ENCODE data around the gene PFKFB4. TPM values are rescaled to one million over a fixed set of nuclear protein-coding genes. Genes with fewer than 3 reads are reported as not detected.

Gene PFKFB4
- total RNA-seq, 2 experiments from 2014 or later: 42.8 to 49.1 TPM

GRCh38 chr3:48564667-48565066 lies 8.1 kb upstream of the PFKFB4 start:
- Mint-ChIP-seq H3K27me3 (ENCODE audit: low read depth) (peaks cover 3% of the 10 kb centered on the region), H3K27ac (no peak overlapping the region), H3K4me3 (no peak overlapping the region), H3K36me3 (ENCODE audit: low read depth) (no peaks in the 10 kb centered on the region), H3K4me1 (ENCODE audit: low read depth) (peaks cover 44% of the 10 kb centered on the region), H3K9me3 (ENCODE audit: insufficient read depth) (no peaks in the 10 kb centered on the region)
- no peak for ATAC-seq
- CTCF ChIA-PET: interaction anchor here (1.0 to 1.8 kb wide), 2 partner anchors 8 to 128 kb away, joined by 4 to 5 read pairs; partner anchors contain the start of gene PFKFB4
- POLR2A ChIA-PET: no interaction called here
- DNase-seq: no peak

DNA sequence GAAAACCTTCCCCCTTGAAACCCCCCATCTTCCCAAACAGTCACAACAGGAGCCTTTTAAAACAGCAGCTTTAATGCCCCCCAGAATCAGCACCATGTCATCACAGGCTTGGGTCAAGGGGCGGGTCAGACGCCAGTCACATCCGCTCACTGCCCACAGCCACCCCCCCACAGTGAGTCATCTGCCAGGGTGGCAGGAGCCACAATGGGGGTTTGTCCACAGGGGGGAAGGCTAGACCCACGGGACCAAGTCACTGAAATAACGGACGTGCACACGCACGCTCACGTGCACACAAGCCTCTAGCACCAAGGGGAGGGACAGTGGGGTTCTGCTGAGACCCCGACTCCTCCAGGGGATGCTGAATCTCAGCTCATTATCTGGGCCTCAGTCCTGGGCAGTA lies 7.4 kb upstream of the PFKFB4 start:
- H3K36me3 Mint-ChIP-seq (ENCODE audit: low read depth): no peaks in the 10 kb centered on the region

GRCh38 chr3:48563382-48563918 lies 6.8 kb upstream of the PFKFB4 start, which contains the start of gene UCN2:
TSS of gene UCN2 (minus strand) at chr3:48563781. CDS start at chr3:48563124, 657 bp downstream.
- POLR2A ChIA-PET: interaction anchor here (1.0 kb wide), 1 partner anchor 153 kb away, joined by 4 read pairs; the partner anchor contains the start of gene IP6K2
- Mint-ChIP-seq H3K9me3 (ENCODE audit: insufficient read depth) (no peaks in the 10 kb centered on the region), H3K4me3 (no peak within 1 kb of the TSS), H3K27ac (peak within 1 kb of the TSS; percentile 17), H3K4me1 (ENCODE audit: low read depth) (peaks cover 56% of the 10 kb centered on the region), H3K36me3 (ENCODE audit: low read depth) (no peaks in the 10 kb centered on the region), H3K27me3 (ENCODE audit: low read depth) (peaks cover 3% of the 10 kb centered on the region)
- CTCF ChIA-PET: interaction anchor here (1.8 kb wide), 1 partner anchor 127 kb away, joined by 5 read pairs; no protein-coding TSS in a partner anchor
- DNase-seq: no peak
- ATAC-seq: no peak

More for the DNA sequence above, 7.4 kb upstream of the PFKFB4 start:
- peaks cover 3% of the 10 kb centered on the region for H3K27me3 Mint-ChIP-seq (ENCODE audit: low read depth)
- H3K4me1 Mint-ChIP-seq (ENCODE audit: low read depth): peaks cover 51% of the 10 kb centered on the region
- DNase-seq: peak; percentile 46
- no peak overlapping the region for H3K27ac Mint-ChIP-seq
- H3K9me3 Mint-ChIP-seq (ENCODE audit: insufficient read depth): no peaks in the 10 kb centered on the region
- ChIA-PET CTCF (interaction anchor here (1.8 kb wide), 1 partner anchor 128 kb away, joined by 5 read pairs; no protein-coding TSS in a partner anchor), POLR2A (interaction anchor here (1.0 kb wide), 1 partner anchor 153 kb away, joined by 4 read pairs; the partner anchor contains the start of gene IP6K2)
- no peak overlapping the region for H3K4me3 Mint-ChIP-seq
- ATAC-seq: no peak

DNA sequence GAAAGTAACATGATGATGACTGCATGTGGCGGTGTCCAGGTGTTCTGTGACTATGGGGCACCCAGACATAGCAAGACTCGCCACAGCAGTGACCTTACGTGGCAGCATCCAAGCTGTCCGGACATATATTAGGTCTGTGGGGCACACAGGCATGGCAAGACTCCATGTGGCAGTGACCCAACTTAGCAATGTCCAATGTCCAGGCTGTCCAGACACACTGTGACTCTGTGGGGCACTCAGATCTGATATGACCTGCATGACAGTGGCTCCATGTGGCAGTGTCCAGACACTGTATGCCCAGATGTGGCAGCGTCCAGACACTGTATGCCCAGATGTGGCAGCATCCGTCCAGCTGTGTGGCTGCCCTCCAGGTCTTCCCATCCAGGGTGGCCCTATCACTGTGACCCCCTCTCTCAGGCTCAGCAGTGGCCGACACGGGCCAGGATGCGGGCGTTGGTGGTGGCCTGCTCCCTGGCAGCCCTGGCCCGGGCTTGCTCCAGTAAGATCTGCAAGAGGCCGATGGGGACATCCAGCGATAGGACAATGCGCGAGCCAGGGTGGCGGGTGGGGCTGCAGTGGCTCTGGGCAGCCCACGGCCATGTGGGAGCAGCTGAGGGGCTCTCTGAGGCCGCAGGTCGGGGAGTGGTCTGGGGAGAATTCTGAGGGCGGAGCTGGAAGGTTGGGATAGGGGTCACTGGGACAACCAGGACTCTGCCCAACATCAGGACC lies 5.9 kb upstream of the PFKFB4 start:
- ATAC-seq (no peak), DNase-seq (no peak)
- POLR2A ChIA-PET: no interaction called here
- Mint-ChIP-seq H3K36me3 (ENCODE audit: low read depth) (no peaks in the 10 kb centered on the region), H3K27me3 (ENCODE audit: low read depth) (peaks cover 3% of the 10 kb centered on the region), H3K4me1 (ENCODE audit: low read depth) (peaks cover 62% of the 10 kb centered on the region), H3K27ac (no peak overlapping the region), H3K9me3 (ENCODE audit: insufficient read depth) (no peaks in the 10 kb centered on the region), H3K4me3 (no peak overlapping the region)
- CTCF ChIA-PET: interaction anchor here (1.4 to 15.5 kb wide), 4 partner anchors 73 to 161 kb away, joined by 4 to 179 read pairs (median 9); partner anchors contain the start of gene SLC26A6

GRCh38 chr3:48561045-48561736 lies 4.6 kb upstream of the PFKFB4 start:
- ChIA-PET CTCF (interaction anchor here (1.4 to 15.5 kb wide), 4 partner anchors 12 to 160 kb away, joined by 4 to 179 read pairs (median 24); partner anchors contain the start of gene SLC26A6), POLR2A (interaction anchor here (0.6 kb wide), 1 partner anchor 70 kb away, joined by 3 read pairs; no protein-coding TSS in a partner anchor)
- Mint-ChIP-seq H3K9me3 (ENCODE audit: insufficient read depth) (no peaks in the 10 kb centered on the region), H3K27ac (no peak overlapping the region), H3K36me3 (ENCODE audit: low read depth) (no peaks in the 10 kb centered on the region), H3K4me3 (peak overlapping the region; percentile 54), H3K4me1 (ENCODE audit: low read depth) (peaks cover 57% of the 10 kb centered on the region), H3K27me3 (ENCODE audit: low read depth) (peaks cover 3% of the 10 kb centered on the region)
- peak; percentile 57 for DNase-seq
- ATAC-seq: no peak

- Mint-ChIP-seq H3K36me3 (ENCODE audit: low read depth) (no peaks in the 10 kb centered on the region), H3K27me3 (ENCODE audit: low read depth) (peaks cover 3% of the 10 kb centered on the region), H3K27ac (no peak overlapping the region), H3K4me1 (ENCODE audit: low read depth) (peaks cover 57% of the 10 kb centered on the region), H3K4me3 (peak overlapping the region; percentile 54), H3K9me3 (ENCODE audit: insufficient read depth) (no peaks in the 10 kb centered on the region)
- no peak for DNase-seq
- ChIA-PET CTCF (interaction anchor here (2.1 to 15.5 kb wide), 3 partner anchors 12 to 159 kb away, joined by 13 to 179 read pairs (median 36); no protein-coding TSS in a partner anchor), POLR2A (interaction anchor here (0.6 kb wide), 1 partner anchor 71 kb away, joined by 3 read pairs; no protein-coding TSS in a partner anchor)
- ATAC-seq: no peak
Measured at GRCh38 chr3:48560648-48561018, 4.0 kb upstream of the PFKFB4 start.

DNA sequence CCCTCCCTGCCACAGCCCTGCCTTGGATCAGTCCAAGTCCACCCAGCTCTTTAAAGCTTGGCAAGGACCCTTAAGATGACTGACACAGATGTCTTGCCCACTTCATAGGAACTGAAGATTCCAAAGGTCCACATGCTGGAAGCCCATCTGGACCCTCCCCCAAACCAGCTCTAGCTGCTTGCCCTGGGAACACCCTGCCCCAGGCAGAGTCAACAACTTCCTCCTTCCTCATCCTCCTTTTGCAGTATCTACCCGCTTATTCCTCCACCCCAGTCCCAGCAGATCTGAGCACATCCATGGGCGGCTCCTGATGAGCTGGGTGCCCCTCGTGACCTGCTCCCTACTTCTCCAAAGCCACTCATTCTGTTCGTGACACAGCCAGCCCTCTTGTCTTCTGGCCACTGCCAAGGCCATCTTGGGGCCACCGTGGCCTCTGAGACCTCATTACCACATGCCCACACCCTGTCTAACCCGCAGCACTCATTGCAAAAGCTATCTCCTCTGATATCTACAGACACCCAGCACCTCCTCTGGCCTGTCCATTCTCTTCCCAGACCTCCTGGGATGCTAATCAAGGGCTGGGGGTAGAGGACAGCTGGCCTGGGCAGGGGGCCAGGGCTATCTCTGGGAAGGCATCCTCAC lies 2.0 kb upstream of the PFKFB4 start:
- ATAC-seq (no peak), DNase-seq (no peak)
- ChIA-PET POLR2A (interaction anchor here (1.1 kb wide), 1 partner anchor 119 kb away, joined by 3 read pairs; the partner anchor contains the start of gene CCDC51), CTCF (interaction anchor here (0.7 to 15.5 kb wide), 20 partner anchors 8 to 289 kb away, joined by 3 to 179 read pairs (median 5); partner anchors contain the start of genes CCDC51, SLC26A6, TMA7 and UQCRC1)
- H3K4me3 Mint-ChIP-seq: no peak overlapping the region
- peaks cover 9% of the 10 kb centered on the region for H3K36me3 Mint-ChIP-seq (ENCODE audit: low read depth)
- peak overlapping the region; percentile 33 for H3K27ac Mint-ChIP-seq
- peaks cover 62% of the 10 kb centered on the region for H3K4me1 Mint-ChIP-seq (ENCODE audit: low read depth)
- H3K27me3 Mint-ChIP-seq (ENCODE audit: low read depth): peaks cover 3% of the 10 kb centered on the region
- H3K9me3 Mint-ChIP-seq (ENCODE audit: insufficient read depth): no peaks in the 10 kb centered on the region

- Mint-ChIP-seq H3K36me3 (ENCODE audit: low read depth) (peaks cover 19% of the 10 kb centered on the region), H3K4me3 (peak overlapping the region; percentile 85), H3K4me1 (ENCODE audit: low read depth) (peaks cover 64% of the 10 kb centered on the region), H3K9me3 (ENCODE audit: insufficient read depth) (no peaks in the 10 kb centered on the region), H3K27me3 (ENCODE audit: low read depth) (peaks cover 3% of the 10 kb centered on the region), H3K27ac (peak overlapping the region; percentile 83)
- CTCF ChIA-PET: interaction anchor here (0.6 to 15.5 kb wide), 14 partner anchors 7 to 315 kb away, joined by 3 to 179 read pairs (median 5); partner anchors contain the start of genes CCDC51, CELSR3, SLC26A6 and TMA7
- no peak for ATAC-seq
- POLR2A ChIA-PET: interaction anchor here (0.9 to 1.9 kb wide), 6 partner anchors 15 to 256 kb away, joined by 3 to 4 read pairs (median 4); a partner anchor contains a TSS
- DNase-seq: no peak
Measured at GRCh38 chr3:48555949-48556795, 431 bp downstream of the PFKFB4 start.

GRCh38 chr3:48555231-48555948 lies 1.2 kb downstream of the PFKFB4 start:
- H3K4me3 Mint-ChIP-seq: peak overlapping the region; percentile 85
- peaks cover 25% of the 10 kb centered on the region for H3K36me3 Mint-ChIP-seq (ENCODE audit: low read depth)
- peaks cover 60% of the 10 kb centered on the region for H3K4me1 Mint-ChIP-seq (ENCODE audit: low read depth)
- H3K27ac Mint-ChIP-seq: peak overlapping the region; percentile 16
- DNase-seq: no peak
- ChIA-PET POLR2A (interaction anchor here (1.1 kb wide), 1 partner anchor 120 kb away, joined by 3 read pairs; no protein-coding TSS in a partner anchor), CTCF (interaction anchor here (0.6 to 15.5 kb wide), 3 partner anchors 27 to 154 kb away, joined by 4 to 179 read pairs (median 46); no protein-coding TSS in a partner anchor)
- no peak for ATAC-seq
- no peaks in the 10 kb centered on the region for H3K9me3 Mint-ChIP-seq (ENCODE audit: insufficient read depth)
- H3K27me3 Mint-ChIP-seq (ENCODE audit: low read depth): peaks cover 3% of the 10 kb centered on the region

Measured in activated CD8-positive, alpha-beta T cell treated with anti-CD3 and anti-CD28 coated beads, Interleukin-2, amount 10 ng/mL, durations not matched to agents 7 days and 5 days (primary cell).